B cell (primary cell): ENCODE data around the gene POLR1G. TPM values are rescaled to one million over a fixed set of nuclear protein-coding genes. Genes with fewer than 3 reads are reported as not detected.

Source experiments
- ATAC-seq: fragments of 200-7000 bp; cut with Tn5 transposase; one replicate; pipeline ENCODE4 v1.10.0; 2021; ENCODE audit warnings: low read depth, mild to moderate bottlenecking, moderate number of reproducible peaks, moderate library complexity
- CTCF ChIA-PET: fragments of 350-600 bp; sonication (Branson Sonifier 250); formaldehyde crosslinking; loops from one replicate; lab custom pipeline; 2021; ENCODE audit warnings: antibody characterized with exemption, inconsistent platforms; lab: Charles Lee
- POLR2A ChIA-PET: fragments of 350-600 bp; sonication (Branson Sonifier 250); formaldehyde crosslinking; loops from one replicate; lab custom pipeline; 2021; ENCODE audit warnings: antibody characterized with exemption; lab: Charles Lee
- DNase-seq: peaks from one replicate; pipeline ENCODE4 v3.0.0; 2013
- H2AFZ ChIP-seq: 2 replicates; pipeline ENCODE4 v1.6.1; 2012; ENCODE audit warnings: mild to moderate bottlenecking, low read depth, low read length; ENCODE audit not compliant: insufficient read depth, poor library complexity, severe bottlenecking
- H3K27ac ChIP-seq, 2 donors: 1 replicate in 1 of 2; 2 replicates in 1 of 2; pipeline ENCODE4 v1.5.1; 2012 to 2013; ENCODE audit warnings: low read length in 2 of 2, mild to moderate bottlenecking in 2 of 2, moderate library complexity in 1 of 2
- H3K27me3 ChIP-seq, 4 experiments: fragments of 200-600 bp in 1 of 4; sonication (generic) in 1 of 4; replicated peaks in 1 of 4; 1 replicate in 2 of 4; 2 replicates in 2 of 4; pipeline versions ENCODE4 v1.6.1 to v1.7.0; 2013 to 2016; ENCODE audit warnings: low read length in 3 of 4, mild to moderate bottlenecking in 2 of 4, mixed read lengths in 1 of 4, moderate library complexity in 1 of 4; ENCODE audit not compliant: insufficient read depth in 4 of 4, control insufficient read depth in 3 of 4; ENCODE audit errors: control extremely low read depth in 1 of 4
- H3K36me3 ChIP-seq, 2 experiments: replicated peaks in 1 of 2; 1 replicate in 1 of 2; 2 replicates in 1 of 2; pipeline versions ENCODE4 v1.6.1 to v1.7.1; 2013; ENCODE audit warnings: low read length in 1 of 2; ENCODE audit not compliant: insufficient read depth in 2 of 2, control insufficient read depth in 1 of 2; ENCODE audit errors: control extremely low read depth in 1 of 2, extremely low read depth in 1 of 2
- H3K4me1 ChIP-seq, 2 donors: fragments of 200-600 bp in 1 of 2; sonication (generic) in 1 of 2; 1 replicate in 1 of 2; 2 replicates in 1 of 2; pipeline versions ENCODE4 v1.5.1 to v1.6.1; 2013 to 2017; ENCODE audit warnings: low read length in 2 of 2; ENCODE audit not compliant: control insufficient read depth in 2 of 2, insufficient read depth in 2 of 2
- H3K4me2 ChIP-seq: replicated peaks from 2 replicates; pipeline ENCODE3; 2012; ENCODE audit warnings: mild to moderate bottlenecking, low read depth, low read length; ENCODE audit not compliant: poor library complexity, severe bottlenecking
- H3K4me3 ChIP-seq, 5 experiments: fragments of 200-600 bp in 1 of 5; sonication (generic) in 1 of 5; 1 replicate in 3 of 5; 2 replicates in 2 of 5; pipeline versions ENCODE4 v1.5.1 to v1.7.0; 2011 to 2016; ENCODE audit warnings: low read length in 4 of 5, mild to moderate bottlenecking in 4 of 5, low read depth in 2 of 5, control low read depth in 1 of 5, moderate library complexity in 1 of 5; ENCODE audit not compliant: insufficient read depth in 1 of 5; ENCODE audit errors: control extremely low read depth in 1 of 5, extremely low read depth in 1 of 5
- H3K79me2 ChIP-seq: fragments of 200-600 bp; sonication (generic); one replicate; pipeline ENCODE4 v1.6.0; 2016; ENCODE audit warnings: low read length; ENCODE audit not compliant: control insufficient read depth, insufficient read depth
- H3K9ac ChIP-seq: fragments of 200-600 bp; sonication (generic); 2 replicates; pipeline ENCODE4 v1.6.1; 2017; ENCODE audit warnings: mild to moderate bottlenecking, low read length, moderate library complexity
- H3K9me3 ChIP-seq, 3 donors: one replicate each; pipeline versions ENCODE4 v1.6.1 to v1.7.1; 2013; ENCODE audit warnings: low read length in 2 of 3; ENCODE audit not compliant: control insufficient read depth in 2 of 3, insufficient read depth in 1 of 3; ENCODE audit errors: control extremely low read depth in 1 of 3
- H4K20me1 ChIP-seq: 2 replicates; pipeline ENCODE4 v1.6.0; 2012; ENCODE audit warnings: mild to moderate bottlenecking, low read length; ENCODE audit not compliant: insufficient read depth, control insufficient read depth, poor library complexity, severe bottlenecking
- H3K27ac Mint-ChIP-seq: one replicate; pipeline ENCODE4 v1.8.0; 2021; ENCODE audit warnings: mixed read lengths
- H3K27me3 Mint-ChIP-seq: one replicate; pipeline ENCODE4 v1.8.0; 2021; ENCODE audit warnings: mixed read lengths
- H3K4me1 Mint-ChIP-seq: one replicate; pipeline ENCODE4 v1.8.0; 2021; ENCODE audit warnings: mixed read lengths
- H3K4me3 Mint-ChIP-seq: one replicate; pipeline ENCODE4 v1.8.0; 2021; ENCODE audit warnings: mixed read lengths
- H3K9me3 Mint-ChIP-seq: one replicate; pipeline ENCODE4 v1.8.0; 2022; ENCODE audit warnings: mixed read lengths; ENCODE audit not compliant: insufficient read depth
- EZH2 ChIP-seq: IDR thresholded peaks from 2 replicates; pipeline ENCODE4 v1.6.1; 2012; ENCODE audit warnings: borderline replicate concordance, low read depth, mild to moderate bottlenecking, moderate library complexity, low read length; ENCODE audit not compliant: insufficient read depth, poor library complexity, severe bottlenecking
- WGBS: methylation state at CpG from one replicate; pipeline ENCODE4 v1.1.5; 2013; ENCODE audit warnings: missing lambda C conversion rate; ENCODE audit not compliant: insufficient coverage; 5-methylcytosine and 5-hydroxymethylcytosine counted together
- intact Hi-C: fragments of 100-400 bp; cut with micrococcal nuclease; formaldehyde crosslinking; loops from one replicate; pipeline ENCODE4 v1.10.0; 2022
- polyA plus RNA-seq: library from polyadenylated mRNA; depleted of rRNA; stranded (reverse); fragments of >200 nt; gene quantifications from 2 replicates; pipeline ENCODE4 v1.2.3, GENCODE V29; 2012
- total RNA-seq, 2 donors: library from RNA; stranded (reverse); fragments of 120-200 nt in 1 of 2; gene quantifications; 1 replicate in 1 of 2; 2 replicates in 1 of 2; pipeline versions ENCODE4 v1.2.3 to v1.2.4, GENCODE V29; 2013 to 2022
- TF ChIP-seq, protein P1 (sequence below): fragments of 200-600 bp; IDR thresholded peaks from one replicate; pipeline ENCODE4 v1.8.0; 2022; ENCODE audit warnings: antibody characterized with exemption, mild to moderate bottlenecking

The POLR1G gene
- total and polyA plus RNA-seq, 2 donors (not counting 1 experiment from before 2014, with no cell fraction given) = 2.1 to 4.3 TPM

DNA sequence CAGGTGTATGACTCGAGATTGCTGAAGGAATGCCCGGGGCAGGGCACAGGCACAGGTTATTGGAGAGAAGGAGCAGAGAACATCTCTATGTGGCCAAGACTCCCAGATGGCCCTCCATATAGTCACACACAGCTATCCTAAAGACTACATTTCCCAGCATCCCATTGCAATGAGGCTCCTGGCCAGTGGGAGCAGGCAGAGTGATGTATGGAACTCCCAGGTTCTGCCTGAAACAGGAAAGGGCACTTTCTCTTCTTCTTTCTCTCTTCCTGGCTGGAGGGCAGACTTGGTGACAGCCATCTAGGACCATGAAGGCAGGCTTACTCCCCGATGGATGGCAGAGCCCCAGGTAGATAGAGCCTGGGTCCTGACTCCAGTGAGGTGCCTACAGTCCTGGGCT is 15.1 kb upstream of the POLR1G start:
- POLR2A ChIA-PET = no interaction called here
- H3K4me2 ChIP-seq = no peak overlapping the region

DNA sequence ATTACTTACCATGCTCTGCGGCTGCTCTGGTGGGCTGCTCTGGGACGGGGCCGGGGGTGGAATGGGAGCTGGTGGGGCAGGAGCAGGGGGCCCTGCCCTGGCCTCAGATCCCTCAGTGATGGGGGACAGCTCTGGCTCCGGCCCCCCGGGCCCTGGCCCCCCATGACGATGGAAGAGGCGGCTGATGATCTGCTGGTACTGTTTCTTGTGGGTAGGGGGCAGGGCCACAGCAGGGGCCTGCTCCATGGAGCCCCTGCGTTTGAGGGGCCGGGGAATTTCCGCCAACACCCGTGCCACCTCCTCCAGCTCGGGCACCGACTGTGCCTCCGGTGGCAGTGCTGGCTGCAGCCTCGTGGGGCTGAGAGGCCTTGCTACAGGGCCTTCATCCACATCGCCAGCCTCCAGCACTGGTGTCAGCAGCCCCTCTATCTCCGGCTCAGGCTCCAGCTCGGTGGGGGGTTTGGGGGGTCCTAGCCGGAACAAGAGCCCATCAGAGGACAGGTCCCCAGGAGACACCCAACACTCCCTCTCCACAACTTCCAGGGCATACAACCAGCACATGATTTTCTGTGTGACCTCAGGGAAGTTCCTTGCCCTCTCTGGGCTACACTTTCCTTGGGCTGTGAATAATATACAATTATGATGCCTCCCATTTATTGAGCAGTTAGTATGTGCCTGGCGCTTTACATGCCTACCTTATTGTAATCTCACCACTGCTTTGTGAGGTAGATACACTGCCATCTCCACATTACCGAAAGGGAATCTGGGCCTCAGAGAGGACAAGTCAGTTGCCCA is 14.4 kb upstream of the POLR1G start:
- H3K4me2 ChIP-seq = no peak overlapping the region
- DNase-seq (no peak), ATAC-seq (no peak)
- no peak overlapping the region for H3K9ac ChIP-seq
- ChIA-PET POLR2A (no interaction called here), CTCF (interaction anchor here (1.4 kb wide), 1 partner anchor 9 kb away, joined by 6 read pairs; no protein-coding TSS in a partner anchor)
- H3K79me2 ChIP-seq = no peaks in the 10 kb centered on the region
- H3K27ac ChIP-seq = no peak overlapping the region
- no peaks in the 10 kb centered on the region for H3K4me1 ChIP-seq
- intact Hi-C loops = no loop called here
- TF ChIP-seq EZH2 = no peak
- TF ChIP-seq, protein P1, sequence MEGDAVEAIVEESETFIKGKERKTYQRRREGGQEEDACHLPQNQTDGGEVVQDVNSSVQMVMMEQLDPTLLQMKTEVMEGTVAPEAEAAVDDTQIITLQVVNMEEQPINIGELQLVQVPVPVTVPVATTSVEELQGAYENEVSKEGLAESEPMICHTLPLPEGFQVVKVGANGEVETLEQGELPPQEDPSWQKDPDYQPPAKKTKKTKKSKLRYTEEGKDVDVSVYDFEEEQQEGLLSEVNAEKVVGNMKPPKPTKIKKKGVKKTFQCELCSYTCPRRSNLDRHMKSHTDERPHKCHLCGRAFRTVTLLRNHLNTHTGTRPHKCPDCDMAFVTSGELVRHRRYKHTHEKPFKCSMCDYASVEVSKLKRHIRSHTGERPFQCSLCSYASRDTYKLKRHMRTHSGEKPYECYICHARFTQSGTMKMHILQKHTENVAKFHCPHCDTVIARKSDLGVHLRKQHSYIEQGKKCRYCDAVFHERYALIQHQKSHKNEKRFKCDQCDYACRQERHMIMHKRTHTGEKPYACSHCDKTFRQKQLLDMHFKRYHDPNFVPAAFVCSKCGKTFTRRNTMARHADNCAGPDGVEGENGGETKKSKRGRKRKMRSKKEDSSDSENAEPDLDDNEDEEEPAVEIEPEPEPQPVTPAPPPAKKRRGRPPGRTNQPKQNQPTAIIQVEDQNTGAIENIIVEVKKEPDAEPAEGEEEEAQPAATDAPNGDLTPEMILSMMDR = no peak
- no peaks in the 10 kb centered on the region for H3K9me3 ChIP-seq
- Mint-ChIP-seq H3K4me1 (peaks cover 2% of the 10 kb centered on the region), H3K27me3 (peaks cover 10% of the 10 kb centered on the region), H3K9me3 (no peaks in the 10 kb centered on the region), H3K27ac (no peak overlapping the region), H3K4me3 (no peak overlapping the region)
- H2AFZ ChIP-seq = no peak overlapping the region
- H3K4me3 ChIP-seq = no peak overlapping the region
- H3K36me3 ChIP-seq = no peaks in the 10 kb centered on the region
- H3K27me3 ChIP-seq = peaks cover 0 to 6% (median 2%) of the 10 kb centered on the region in 4 experiments
- 97% methylated on average over 21 of the region's 21 CpGs for WGBS
- H4K20me1 ChIP-seq = no peaks in the 10 kb centered on the region

More for the DNA sequence above, 15.1 kb upstream of the POLR1G start:
- no peaks in the 10 kb centered on the region for H3K79me2 ChIP-seq
- H3K9me3 ChIP-seq = no peaks in the 10 kb centered on the region
- Mint-ChIP-seq H3K9me3 (no peaks in the 10 kb centered on the region), H3K4me1 (peaks cover 2% of the 10 kb centered on the region), H3K4me3 (no peak overlapping the region), H3K27ac (no peak overlapping the region), H3K27me3 (peaks cover 11% of the 10 kb centered on the region)
- intact Hi-C loops = no loop called here
- no peak for ATAC-seq
- WGBS = 89% methylated on average over 3 of the region's 3 CpGs
- CTCF ChIA-PET = interaction anchor here (1.4 kb wide), 1 partner anchor 10 kb away, joined by 6 read pairs; no protein-coding TSS in a partner anchor
- H4K20me1 ChIP-seq = no peaks in the 10 kb centered on the region
- DNase-seq = no peak
- peaks cover 0 to 6% (median 0%) of the 10 kb centered on the region in 4 experiments for H3K27me3 ChIP-seq
- no peak overlapping the region for H2AFZ ChIP-seq
- no peak overlapping the region for H3K9ac ChIP-seq
- H3K4me1 ChIP-seq = no peaks in the 10 kb centered on the region
- H3K27ac ChIP-seq = no peak overlapping the region
- no peak overlapping the region for H3K4me3 ChIP-seq
- TF ChIP-seq, protein P1 = no peak
- no peaks in the 10 kb centered on the region for H3K36me3 ChIP-seq
